ENCODE measurements around the gene CDH13. TPM values are rescaled to one million over a fixed set of nuclear protein-coding genes. Genes with fewer than 3 reads are reported as not detected.

CDH13 gene
- total RNA-seq, 2 experiments from 2014 or later: not detected

DNA sequence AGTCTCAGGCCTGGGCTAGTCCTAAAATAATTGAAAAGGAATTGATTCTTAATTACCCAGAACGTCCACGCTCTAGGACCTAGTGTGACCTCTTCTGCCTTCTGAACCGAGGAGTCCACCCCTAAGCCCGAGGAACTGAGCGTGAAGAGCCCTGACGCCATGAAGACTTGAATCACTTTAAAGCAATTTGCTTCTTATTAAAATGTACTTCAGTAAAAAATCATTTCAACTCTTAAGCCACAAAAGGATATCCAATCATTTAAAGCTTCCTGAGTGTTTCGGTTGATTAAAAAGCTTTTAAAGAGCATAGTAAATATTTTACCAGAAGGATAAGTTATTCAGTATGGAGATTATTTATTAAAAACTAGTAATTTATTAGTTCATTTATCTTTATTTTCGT is 1192.6 kb downstream of the CDH13 start:
- POLR2A ChIA-PET: no interaction called here

DNA sequence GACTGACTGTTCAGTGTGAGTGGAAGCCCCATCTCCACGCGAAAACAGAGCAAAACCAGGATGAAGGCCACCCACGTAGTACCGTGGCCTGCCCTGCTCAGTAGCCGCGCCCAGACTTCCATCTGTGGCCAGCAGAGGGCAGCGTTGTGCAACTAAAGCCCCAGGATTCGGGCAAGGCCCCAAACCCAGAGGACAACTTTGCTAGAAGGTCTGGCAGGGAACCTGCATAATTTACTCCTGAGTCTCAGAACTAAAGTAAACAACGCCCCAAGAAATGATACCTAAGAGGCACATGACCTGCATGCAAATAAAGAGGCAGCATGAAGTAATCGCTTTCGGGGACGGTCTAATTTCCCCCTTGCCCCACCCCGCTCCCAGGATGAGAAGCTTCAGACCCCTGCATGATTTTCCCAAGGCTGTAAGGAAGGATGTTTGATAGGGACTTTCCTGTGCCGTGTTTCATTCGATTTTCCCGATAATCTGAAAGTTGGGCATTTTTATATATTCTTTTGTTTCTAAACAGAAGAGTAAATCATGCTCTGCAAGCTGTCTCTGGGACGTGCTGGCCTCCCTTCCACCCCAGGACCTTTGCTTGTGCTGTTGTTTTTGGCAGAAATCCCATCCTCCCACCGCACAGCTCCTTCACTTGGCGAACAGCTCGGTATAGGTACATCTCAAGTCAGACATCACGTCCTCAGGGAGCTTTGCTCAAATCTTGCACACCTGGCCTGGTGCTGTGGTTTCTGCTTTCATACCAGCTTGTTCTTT is 1199.6 kb downstream of the CDH13 start:
- no peaks in the 10 kb centered on the region for H3K9me3 Mint-ChIP-seq
- no peak overlapping the region for H3K4me3 Mint-ChIP-seq
- H3K27me3 Mint-ChIP-seq: peaks cover 6% of the 10 kb centered on the region
- H3K4me1 Mint-ChIP-seq (ENCODE audit: low read depth): peaks cover 2% of the 10 kb centered on the region
- POLR2A ChIA-PET: no interaction called here
- peak; percentile 87 for DNase-seq
- H3K36me3 Mint-ChIP-seq: no peaks in the 10 kb centered on the region
- no peak overlapping the region for H3K27ac Mint-ChIP-seq
- intact Hi-C loops (cut with micrococcal nuclease): loop anchor here (1.0 to 5.0 kb wide), 4 partner anchors 71 to 361 kb away; partner anchors contain the start of genes MLYCD, OSGIN1 and TAF1C
- CTCF ChIA-PET: interaction anchor here (0.6 to 1.5 kb wide), 22 partner anchors 9 to 241 kb away, joined by 3 to 9 read pairs (median 4); partner anchors contain the start of genes HSBP1 and MLYCD

More for the DNA sequence above, 1192.6 kb downstream of the CDH13 start:
- peaks cover 6% of the 10 kb centered on the region for H3K27me3 Mint-ChIP-seq
- no peaks in the 10 kb centered on the region for H3K36me3 Mint-ChIP-seq
- no peaks in the 10 kb centered on the region for H3K4me1 Mint-ChIP-seq (ENCODE audit: low read depth)
- no peak overlapping the region for H3K27ac Mint-ChIP-seq
- intact Hi-C loops (cut with micrococcal nuclease): no loop called here
- DNase-seq: no peak
- H3K9me3 Mint-ChIP-seq: no peaks in the 10 kb centered on the region
- H3K4me3 Mint-ChIP-seq: no peak overlapping the region
- CTCF ChIA-PET: interaction anchor here (1.0 kb wide), 1 partner anchor 80 kb away, joined by 3 read pairs; the partner anchor contains the start of gene MLYCD

GRCh38 chr16:83830091-83830768 is 1203.5 kb downstream of the CDH13 start:
- Mint-ChIP-seq H3K36me3 (no peaks in the 10 kb centered on the region), H3K27ac (no peak overlapping the region), H3K27me3 (no peaks in the 10 kb centered on the region), H3K4me1 (ENCODE audit: low read depth) (peaks cover 6% of the 10 kb centered on the region), H3K4me3 (no peak overlapping the region), H3K9me3 (no peaks in the 10 kb centered on the region)
- intact Hi-C loops (cut with micrococcal nuclease): no loop called here
- CTCF ChIA-PET: no interaction called here
- DNase-seq: no peak
- POLR2A ChIA-PET: no interaction called here

GRCh38 chr16:83830769-83831455 is 1204.1 kb downstream of the CDH13 start:
- DNase-seq: no peak
- Mint-ChIP-seq H3K4me1 (ENCODE audit: low read depth) (peaks cover 11% of the 10 kb centered on the region), H3K4me3 (no peak overlapping the region), H3K9me3 (no peaks in the 10 kb centered on the region), H3K36me3 (no peaks in the 10 kb centered on the region), H3K27ac (no peak overlapping the region), H3K27me3 (no peaks in the 10 kb centered on the region)
- CTCF ChIA-PET: no interaction called here
- intact Hi-C loops (cut with micrococcal nuclease): no loop called here
- POLR2A ChIA-PET: no interaction called here

GRCh38 chr16:83831456-83831987 is 1204.8 kb downstream of the CDH13 start:
- Mint-ChIP-seq H3K4me3 (no peak overlapping the region), H3K36me3 (no peaks in the 10 kb centered on the region), H3K27ac (no peak overlapping the region), H3K4me1 (ENCODE audit: low read depth) (peaks cover 16% of the 10 kb centered on the region), H3K9me3 (no peaks in the 10 kb centered on the region), H3K27me3 (no peaks in the 10 kb centered on the region)
- no peak for DNase-seq
- intact Hi-C loops (cut with micrococcal nuclease): no loop called here
- CTCF ChIA-PET: no interaction called here
- POLR2A ChIA-PET: no interaction called here

DNA sequence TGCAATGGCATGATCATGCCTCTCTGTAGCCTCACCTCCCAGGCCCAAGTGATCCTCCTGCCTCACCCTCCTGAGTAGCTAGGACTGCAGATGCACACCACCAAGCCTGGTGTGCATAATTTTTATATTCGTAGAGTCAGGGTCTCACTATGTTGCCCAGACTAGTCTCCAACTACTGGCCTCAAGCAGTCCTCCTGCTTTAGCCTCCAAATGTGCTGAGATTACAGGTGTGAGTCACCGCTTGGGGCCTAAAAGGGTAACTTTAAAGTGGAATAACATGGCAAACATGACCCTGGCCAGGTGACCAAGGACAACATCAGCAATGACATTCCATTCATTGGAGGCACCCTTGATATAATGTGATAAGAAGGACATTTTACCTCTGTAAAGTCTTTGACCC is 1207.2 kb downstream of the CDH13 start:
- no peak overlapping the region for H3K4me3 Mint-ChIP-seq
- H3K27ac Mint-ChIP-seq: no peak overlapping the region
- CTCF ChIA-PET: no interaction called here

GRCh38 chr16:83835586-83836566 is 1209.1 kb downstream of the CDH13 start:
- H3K27ac Mint-ChIP-seq: no peak overlapping the region
- intact Hi-C loops (cut with micrococcal nuclease): no loop called here

More for the DNA sequence above, 1207.2 kb downstream of the CDH13 start:
- Mint-ChIP-seq H3K36me3 (no peaks in the 10 kb centered on the region), H3K4me1 (ENCODE audit: low read depth) (peaks cover 17% of the 10 kb centered on the region), H3K27me3 (peaks cover 3% of the 10 kb centered on the region), H3K9me3 (no peaks in the 10 kb centered on the region)
- intact Hi-C loops (cut with micrococcal nuclease): no loop called here
- POLR2A ChIA-PET: no interaction called here
- no peak for DNase-seq

DNA sequence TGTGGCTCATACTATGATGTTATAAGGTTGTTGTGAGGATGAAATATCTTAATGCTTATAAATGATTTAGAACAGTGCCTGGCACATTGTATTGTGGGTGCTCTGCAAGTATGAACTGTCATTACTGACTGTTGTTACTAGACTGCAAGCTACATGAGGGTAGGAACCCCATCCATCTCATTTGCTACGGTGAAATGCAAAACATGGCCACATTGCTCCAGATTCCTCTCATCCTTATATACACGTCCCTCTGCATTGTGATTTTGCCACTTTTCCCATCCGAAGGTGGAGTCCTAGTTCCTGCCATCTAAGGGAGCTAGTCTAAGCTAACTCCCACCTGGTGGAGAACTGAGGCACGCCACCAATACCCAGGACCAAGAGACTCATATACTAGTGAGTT is 1210.8 kb downstream of the CDH13 start:
- ChIA-PET CTCF (interaction anchor here (1.2 to 1.8 kb wide), 2 partner anchors 11 to 13 kb away, joined by 3 to 5 read pairs; no protein-coding TSS in a partner anchor), POLR2A (no interaction called here)
- Mint-ChIP-seq H3K36me3 (no peaks in the 10 kb centered on the region), H3K27me3 (peaks cover 6% of the 10 kb centered on the region), H3K27ac (no peak overlapping the region), H3K9me3 (no peaks in the 10 kb centered on the region), H3K4me3 (no peak overlapping the region), H3K4me1 (ENCODE audit: low read depth) (peaks cover 17% of the 10 kb centered on the region)
- intact Hi-C loops (cut with micrococcal nuclease): no loop called here
- DNase-seq: no peak

More at GRCh38 chr16:83835586-83836566, 1209.1 kb downstream of the CDH13 start:
- Mint-ChIP-seq H3K4me3 (no peak overlapping the region), H3K27me3 (peaks cover 6% of the 10 kb centered on the region), H3K4me1 (ENCODE audit: low read depth) (peaks cover 17% of the 10 kb centered on the region), H3K36me3 (no peaks in the 10 kb centered on the region), H3K9me3 (no peaks in the 10 kb centered on the region)
- ChIA-PET POLR2A (no interaction called here), CTCF (interaction anchor here (0.7 to 1.9 kb wide), 3 partner anchors 9 to 801 kb away, joined by 3 to 9 read pairs (median 5); no protein-coding TSS in a partner anchor)
- DNase-seq: no peak

DNA sequence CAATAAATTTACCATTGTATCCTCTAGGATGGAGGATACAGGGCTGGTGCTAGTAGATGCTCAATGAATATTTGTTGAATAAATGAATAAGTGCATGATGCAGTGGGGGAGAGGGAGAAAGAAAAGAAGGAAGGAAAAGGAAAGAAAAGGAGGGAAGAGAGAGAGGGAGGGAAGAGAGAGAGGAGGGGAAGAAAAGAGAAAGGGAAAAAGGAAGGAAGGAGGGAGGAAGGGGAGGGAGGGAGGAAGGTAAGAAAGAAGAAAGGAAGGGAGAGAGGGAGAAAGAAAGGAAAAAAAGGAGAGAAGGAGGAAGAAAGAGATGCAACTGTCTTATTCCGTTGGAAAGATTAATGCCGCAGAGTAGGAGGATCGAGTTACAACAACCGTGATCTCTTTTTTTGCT is 1211.4 kb downstream of the CDH13 start:
- intact Hi-C loops (cut with micrococcal nuclease): no loop called here
- no peaks in the 10 kb centered on the region for H3K36me3 Mint-ChIP-seq
- no peak overlapping the region for H3K27ac Mint-ChIP-seq
- H3K9me3 Mint-ChIP-seq: no peaks in the 10 kb centered on the region
- H3K4me1 Mint-ChIP-seq (ENCODE audit: low read depth): peaks cover 17% of the 10 kb centered on the region
- H3K27me3 Mint-ChIP-seq: peaks cover 6% of the 10 kb centered on the region
- ChIA-PET POLR2A (no interaction called here), CTCF (no interaction called here)
- no peak overlapping the region for H3K4me3 Mint-ChIP-seq
- DNase-seq: no peak

- POLR2A ChIA-PET: no interaction called here
- intact Hi-C loops (cut with micrococcal nuclease): no loop called here
- H3K4me3 Mint-ChIP-seq: no peak overlapping the region
- no peaks in the 10 kb centered on the region for H3K36me3 Mint-ChIP-seq
- H3K9me3 Mint-ChIP-seq: no peaks in the 10 kb centered on the region
- H3K4me1 Mint-ChIP-seq (ENCODE audit: low read depth): peaks cover 17% of the 10 kb centered on the region
- CTCF ChIA-PET: no interaction called here
- peaks cover 6% of the 10 kb centered on the region for H3K27me3 Mint-ChIP-seq
- no peak overlapping the region for H3K27ac Mint-ChIP-seq
- no peak for DNase-seq
These were observed 1212.8 kb downstream of the CDH13 start for GRCh38 chr16:83839561-83839960.

DNA sequence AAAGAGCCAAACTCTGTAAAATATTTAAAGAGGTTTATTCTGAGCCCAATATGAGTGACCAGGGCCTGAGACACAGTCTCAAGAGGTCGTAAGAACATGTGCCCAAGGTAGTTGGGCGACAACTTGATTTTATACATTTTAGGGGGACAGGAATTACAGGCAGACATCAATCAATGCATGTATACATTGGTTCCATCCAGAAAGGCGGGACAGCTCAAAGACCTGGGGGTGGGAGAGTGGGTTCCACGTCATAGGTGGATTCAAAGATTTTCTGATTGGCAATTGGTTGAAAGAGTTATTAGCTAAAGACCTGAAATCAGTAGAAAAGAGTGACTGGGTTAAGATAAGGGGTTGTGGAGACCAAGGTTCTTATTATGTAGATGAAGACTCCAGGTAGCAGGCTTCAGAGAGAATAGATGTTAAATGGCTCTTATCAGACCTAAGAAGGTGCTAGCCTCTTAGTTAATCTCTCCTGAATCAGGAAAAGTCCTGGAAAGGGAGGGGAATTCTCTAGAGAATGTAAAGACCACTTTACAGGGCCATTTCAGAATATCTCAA is 1213.4 kb downstream of the CDH13 start:
- H3K27ac Mint-ChIP-seq: no peak overlapping the region
- peaks cover 6% of the 10 kb centered on the region for H3K27me3 Mint-ChIP-seq
- H3K9me3 Mint-ChIP-seq: no peaks in the 10 kb centered on the region
- peaks cover 14% of the 10 kb centered on the region for H3K4me1 Mint-ChIP-seq (ENCODE audit: low read depth)
- intact Hi-C loops (cut with micrococcal nuclease): no loop called here
- no peaks in the 10 kb centered on the region for H3K36me3 Mint-ChIP-seq
- ChIA-PET CTCF (no interaction called here), POLR2A (no interaction called here)
- no peak for DNase-seq
- H3K4me3 Mint-ChIP-seq: no peak overlapping the region
